Measurements from ENCODE around the gene AQP9.

Gene AQP9

DNA sequence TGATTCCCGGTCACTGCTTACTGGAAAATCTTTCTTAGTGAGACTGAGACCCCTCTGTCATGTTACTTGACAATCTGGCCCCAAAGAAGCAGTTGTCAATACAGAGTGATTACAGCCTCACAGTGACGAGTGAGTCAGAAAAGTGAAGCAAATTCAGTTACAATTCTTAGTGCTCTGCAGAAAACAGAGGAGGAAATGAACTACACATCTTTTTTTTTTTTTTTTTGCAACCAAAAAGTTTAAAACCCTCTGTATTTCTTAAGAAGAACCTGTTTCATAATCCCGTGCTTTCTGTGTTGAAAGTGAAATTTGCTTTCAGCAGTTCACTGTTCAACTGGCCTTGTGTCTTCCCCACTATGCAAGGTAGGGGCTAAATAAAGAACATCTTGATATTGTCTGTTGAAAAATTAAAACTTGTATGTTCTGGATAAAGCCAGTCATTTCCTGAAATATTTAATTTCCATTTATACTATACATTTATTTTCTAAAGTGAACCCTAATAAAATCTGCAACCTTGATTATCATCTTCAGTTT lies 1.9 kb downstream of the AQP9 start:
- DNase-seq (ENCODE audit: low read depth in 2 of 2), result no peak

DNA sequence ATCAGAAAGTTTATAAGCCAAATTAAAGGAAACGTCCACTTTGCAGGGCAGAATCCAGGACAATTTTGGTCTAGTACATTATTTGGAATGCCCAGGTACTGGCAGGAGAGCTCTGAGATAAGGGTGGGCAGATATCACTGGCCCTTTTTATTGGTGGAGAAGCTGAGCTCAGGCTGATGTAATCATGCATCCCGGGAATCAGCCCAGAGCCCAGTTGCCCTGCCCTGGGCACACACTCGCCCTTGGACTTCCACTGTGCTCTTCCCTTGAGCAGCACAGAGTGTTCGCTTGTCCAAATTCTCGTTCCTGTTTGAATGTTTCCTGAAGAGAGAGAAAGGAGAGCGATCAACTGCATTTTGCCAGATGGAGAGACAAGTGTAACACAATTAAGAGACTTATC lies 3.7 kb downstream of the AQP9 start:
- no peak for DNase-seq (ENCODE audit: low read depth in 2 of 2)

DNA sequence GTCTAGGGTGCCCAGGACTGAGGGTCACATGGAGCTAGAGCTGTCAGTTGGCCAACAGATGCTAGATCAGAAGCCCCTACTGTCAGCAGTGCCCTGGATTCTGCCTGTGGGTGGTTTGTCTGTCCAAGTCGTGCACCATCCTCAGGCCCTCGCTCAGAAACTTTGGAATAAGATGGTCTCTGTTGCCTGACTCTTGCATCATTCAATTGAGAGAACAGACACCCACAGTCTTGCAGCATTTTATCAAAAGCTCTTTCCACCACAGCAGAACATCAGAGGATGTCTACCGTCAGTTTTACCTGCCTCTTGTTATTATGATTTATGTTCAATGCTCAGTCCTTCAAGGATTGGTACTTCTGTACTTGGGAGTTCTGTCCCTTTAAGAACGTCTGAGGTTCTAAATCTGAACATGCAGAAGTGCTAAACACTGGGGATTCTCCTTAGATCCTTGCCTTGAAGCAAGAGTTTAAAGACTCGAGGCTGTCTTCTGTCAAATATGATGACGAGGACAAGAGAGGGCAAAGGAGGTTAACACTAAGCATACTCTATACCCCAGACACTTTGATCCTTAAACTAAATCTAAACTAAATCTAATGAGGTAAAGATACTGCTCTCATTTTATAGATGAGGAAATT lies 4.8 kb downstream of the AQP9 start:
- DNase-seq (ENCODE audit: low read depth in 2 of 2), result no peak

DNA sequence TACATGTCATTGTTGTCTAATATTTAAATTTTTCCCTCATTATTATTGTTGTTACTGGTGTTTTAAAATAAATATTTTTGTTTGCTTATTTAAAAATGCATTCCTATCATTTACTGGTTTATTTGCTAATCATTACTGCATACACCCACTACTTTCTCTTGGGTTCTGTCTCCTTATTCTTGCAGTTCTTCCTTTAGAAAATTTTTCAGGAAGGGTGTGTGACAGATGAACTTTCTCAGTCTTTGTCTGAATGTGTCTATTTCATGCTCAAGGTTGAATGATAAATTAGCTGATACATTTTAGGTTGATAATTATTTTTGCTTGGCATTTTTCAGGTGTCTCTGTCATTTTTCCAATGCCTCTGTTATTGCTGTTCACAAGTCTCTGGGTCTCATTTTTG lies 7.4 kb downstream of the AQP9 start:
- no peak for DNase-seq (ENCODE audit: low read depth in 2 of 2)

DNA sequence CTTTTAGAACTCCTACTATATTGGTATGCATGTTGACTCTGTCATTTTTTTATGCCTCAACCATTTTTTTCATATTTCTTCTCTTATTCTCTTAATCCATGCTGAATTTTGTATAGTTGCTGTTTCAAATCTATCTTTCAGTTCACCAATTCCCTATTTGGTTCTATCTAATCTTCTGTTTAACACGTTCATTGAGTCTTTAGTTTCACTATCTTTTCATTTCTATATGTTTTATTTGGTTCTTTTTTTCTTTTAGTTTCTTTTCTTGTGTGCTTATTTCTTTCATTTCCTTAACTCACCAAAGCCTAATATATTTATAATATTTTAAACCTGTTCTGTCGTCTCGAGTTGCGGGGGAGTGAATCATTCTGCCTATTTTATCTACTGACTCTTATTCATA lies 8.0 kb downstream of the AQP9 start:
- no peak for DNase-seq (ENCODE audit: low read depth in 2 of 2)

DNA sequence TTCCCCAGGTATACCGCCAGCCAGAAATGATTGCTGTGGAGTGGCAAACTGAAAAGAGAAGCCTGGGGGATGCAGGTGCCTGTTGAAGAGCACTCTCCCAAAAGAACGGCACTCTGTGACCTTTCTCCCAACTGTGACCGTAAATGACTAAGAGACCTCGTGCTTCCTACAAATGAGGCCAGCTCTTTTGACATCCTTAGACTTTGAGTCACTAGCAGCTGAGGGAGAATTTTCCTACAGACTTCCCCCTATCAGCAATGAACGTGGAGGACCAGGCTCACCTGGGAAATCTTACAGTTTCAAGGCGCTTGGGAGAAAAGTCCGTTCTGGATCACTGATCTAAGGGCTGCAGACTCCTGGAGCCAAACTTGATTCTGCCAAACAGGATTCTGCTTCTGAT lies 8.6 kb downstream of the AQP9 start:
- no peak for DNase-seq (ENCODE audit: low read depth in 2 of 2)

DNA sequence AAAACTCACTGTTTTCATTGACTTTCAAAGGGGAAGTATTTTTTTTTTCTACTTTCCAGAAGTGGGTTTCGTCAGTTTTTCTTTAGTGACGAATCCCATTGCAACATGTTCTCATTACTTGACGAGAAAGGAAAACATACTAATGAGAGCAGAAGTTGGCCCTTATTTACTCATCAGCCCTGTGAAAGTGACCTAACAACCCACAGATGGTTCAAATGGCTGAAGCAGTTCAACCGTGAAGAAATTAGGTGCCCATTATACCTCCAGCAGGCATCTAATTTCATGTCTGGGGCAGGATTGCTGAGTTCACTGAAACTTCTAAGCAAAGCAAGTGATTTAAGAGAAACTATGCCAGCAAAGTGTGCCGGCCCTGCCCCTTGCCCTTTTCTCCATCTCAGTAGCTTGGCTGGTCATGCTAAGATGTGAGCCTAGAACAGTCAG lies 9.0 kb downstream of the AQP9 start:
- DNase-seq (ENCODE audit: low read depth in 2 of 2), result no peak

DNA sequence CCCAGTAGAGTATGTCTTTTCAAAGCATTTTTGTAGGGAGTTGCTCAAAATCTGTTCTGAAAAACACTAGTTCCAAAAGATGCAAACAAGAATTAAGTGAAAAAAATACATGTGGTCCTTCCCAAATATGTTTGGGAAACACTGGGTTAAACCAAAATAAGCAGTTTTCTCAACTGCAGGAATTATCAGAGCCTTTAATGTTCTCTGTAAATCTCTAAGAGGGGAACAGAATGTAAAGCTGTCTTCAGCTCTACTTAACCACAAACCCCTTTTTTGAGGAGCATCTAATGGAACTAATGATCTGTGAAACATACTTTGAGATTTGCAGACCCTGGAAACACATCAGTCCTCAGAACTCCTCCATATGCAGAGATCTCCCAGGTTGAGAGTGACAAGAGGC lies 9.9 kb downstream of the AQP9 start:
- no peak for DNase-seq (ENCODE audit: low read depth in 2 of 2)

DNA sequence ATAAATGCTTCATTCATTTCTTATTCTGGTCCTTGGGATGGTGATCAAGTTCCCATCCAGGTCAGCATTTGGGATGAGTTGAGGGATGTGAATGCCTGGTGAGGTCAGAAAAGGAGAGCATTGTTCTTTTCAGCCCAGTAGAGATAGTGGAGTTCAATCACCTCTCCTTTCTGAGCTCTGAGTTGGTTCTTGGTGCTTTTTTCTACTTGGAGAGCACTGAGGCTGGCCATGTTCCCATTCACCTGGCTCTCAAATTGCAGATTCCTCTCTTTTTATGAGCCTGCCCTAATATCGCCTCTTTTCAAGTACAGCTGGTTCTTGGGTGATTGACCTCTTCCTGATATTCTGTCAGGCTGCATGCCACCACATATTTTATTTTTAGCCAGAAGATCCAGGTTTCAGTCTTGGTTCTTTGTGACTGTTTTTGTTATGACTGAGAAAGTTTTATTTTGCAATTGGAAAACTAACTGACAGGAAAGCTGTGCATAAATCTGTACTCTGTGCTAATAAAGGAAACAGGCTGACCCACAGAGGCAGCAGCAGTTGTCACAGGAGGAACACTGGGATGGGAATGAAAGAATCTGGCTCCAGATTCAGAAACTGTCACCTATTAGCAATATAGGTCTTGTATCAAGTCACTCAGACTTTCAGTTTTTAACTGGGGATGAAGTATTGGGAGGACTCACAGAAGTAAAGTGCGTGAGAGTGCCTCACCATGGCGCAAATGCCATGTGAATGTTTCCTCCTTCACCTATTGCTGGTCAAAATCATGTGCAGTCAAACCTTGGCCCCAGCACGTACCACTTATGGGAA lies 10.7 kb downstream of the AQP9 start:
- DNase-seq (ENCODE audit: low read depth in 2 of 2), result no peak

DNA sequence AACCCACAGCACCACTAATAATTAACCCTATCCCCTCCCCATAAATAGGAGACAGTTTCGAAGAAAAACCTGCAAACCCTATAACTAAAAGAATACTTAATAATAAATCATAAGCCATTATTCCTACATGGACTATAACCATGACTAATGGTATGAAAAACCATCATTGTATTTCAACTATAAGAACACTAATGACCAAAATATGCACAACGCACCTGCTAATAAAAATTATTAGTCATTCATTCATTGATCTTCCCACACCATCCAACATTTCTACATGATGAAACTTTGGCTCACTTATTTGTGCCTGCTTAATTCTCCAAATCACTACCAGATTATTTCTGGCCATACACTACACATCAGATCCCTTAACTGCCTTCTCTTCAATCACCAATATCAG lies 16.6 kb downstream of the AQP9 start:
- no peak for DNase-seq (ENCODE audit: low read depth in 2 of 2)

DNA sequence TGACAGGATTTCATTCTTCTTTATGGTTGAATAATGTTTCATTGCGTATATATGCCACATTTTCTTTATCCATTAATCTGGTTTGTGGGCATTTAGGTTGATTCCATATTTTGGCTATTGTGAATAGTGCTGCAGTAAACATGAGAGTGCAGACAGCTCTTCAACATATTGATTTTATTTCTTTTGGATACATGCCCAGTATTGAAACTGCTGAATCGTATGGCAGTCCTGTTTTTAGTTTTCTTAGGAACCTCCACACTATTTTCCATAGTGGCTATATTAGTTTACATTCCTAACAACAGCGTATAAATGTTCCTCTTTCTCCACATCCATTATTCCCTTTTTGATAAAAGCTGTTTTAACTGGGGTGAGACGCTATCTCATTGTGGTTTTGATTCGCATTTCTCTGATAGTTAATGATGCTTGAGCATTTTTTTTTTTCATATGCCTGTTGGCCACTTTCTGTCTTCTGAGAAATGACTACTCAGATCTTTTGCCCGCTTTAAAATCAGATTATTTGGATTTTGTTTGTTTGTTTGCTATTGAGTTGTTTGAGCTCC lies 21.7 kb downstream of the AQP9 start:
- DNase-seq (ENCODE audit: low read depth in 2 of 2), result no peak

DNA sequence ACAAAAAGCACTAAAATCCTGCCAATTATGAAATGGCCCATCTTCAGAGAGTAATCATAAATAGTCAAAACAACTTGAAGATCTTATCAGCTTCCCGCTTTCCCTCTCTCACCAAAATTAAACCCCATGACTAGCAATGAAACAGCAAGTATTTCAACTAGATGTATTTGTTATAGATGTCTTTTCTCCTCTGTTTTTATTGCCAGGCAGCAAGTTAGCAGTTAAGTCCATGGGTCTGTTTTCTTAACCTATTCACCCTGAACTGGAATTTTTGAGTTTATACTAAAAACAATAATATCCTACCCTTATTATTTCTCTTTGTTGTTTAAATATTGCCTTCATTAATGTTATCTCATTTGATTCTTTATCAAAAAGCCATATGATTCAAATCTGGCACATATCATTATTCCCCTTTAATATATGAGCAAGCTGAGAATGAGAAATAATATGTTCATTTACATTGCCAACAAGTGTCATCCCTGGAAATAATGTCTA lies 23.3 kb downstream of the AQP9 start:
- no peak for DNase-seq (ENCODE audit: low read depth in 2 of 2)

DNA sequence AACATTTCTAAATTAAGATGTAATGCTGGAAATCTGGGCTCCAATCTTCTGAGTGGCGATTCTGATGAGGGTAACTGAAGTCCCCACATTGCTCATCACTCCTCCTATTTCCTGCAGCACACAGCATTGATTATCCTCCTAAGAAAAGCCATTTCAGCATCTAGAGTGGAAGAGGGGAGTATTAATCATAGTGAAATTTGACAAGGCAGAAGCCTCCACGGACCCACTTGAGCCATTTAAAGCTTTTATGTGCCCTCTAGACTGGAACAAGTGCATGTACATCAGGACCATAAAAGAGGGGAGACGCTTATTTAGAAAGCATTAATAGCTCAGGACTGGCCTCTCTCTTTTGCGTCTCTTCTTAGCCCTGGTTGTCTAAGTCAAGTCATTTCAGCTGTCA lies 25.8 kb downstream of the AQP9 start:
- DNase-seq (ENCODE audit: low read depth in 2 of 2), result no peak

DNA sequence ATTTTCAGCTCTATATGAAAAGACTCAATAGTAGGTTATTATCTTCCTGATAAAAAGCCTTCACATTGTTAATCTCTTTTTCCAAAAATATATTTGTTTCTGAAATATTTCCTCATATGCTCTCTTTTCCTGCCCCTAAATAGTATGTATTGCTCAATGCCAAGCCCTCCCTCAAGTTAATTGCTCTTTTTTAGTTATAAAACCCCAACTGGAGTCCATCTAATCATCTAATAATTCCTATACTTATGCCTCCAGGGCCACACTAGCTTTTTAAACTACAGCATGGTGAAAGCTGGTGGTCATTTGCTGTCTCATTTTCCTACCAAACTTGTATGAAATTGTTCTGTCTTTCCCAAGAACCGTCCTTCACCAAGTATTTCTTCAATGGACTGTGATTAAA lies 26.7 kb downstream of the AQP9 start:
- no peak for DNase-seq (ENCODE audit: low read depth in 2 of 2)

DNA sequence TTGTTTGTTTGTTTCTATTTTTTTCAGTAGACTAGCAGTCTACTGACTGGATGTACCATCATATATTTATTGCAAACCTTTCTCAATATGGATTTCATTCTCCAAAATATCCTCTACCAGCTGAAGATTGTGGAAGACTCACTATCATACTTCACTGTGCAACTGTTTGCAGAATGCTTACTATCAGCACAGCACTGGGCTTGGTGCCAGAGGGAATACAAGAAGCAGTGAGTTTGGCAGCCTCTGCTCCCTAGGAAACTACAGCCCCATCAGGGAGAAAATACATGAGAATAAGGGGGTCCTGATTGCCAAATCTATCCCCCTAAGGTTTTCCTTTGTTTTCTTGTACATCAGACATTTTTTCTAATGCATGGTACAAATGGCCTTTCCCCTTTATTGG lies 27.5 kb downstream of the AQP9 start:
- no peak for DNase-seq (ENCODE audit: low read depth in 2 of 2)

DNA sequence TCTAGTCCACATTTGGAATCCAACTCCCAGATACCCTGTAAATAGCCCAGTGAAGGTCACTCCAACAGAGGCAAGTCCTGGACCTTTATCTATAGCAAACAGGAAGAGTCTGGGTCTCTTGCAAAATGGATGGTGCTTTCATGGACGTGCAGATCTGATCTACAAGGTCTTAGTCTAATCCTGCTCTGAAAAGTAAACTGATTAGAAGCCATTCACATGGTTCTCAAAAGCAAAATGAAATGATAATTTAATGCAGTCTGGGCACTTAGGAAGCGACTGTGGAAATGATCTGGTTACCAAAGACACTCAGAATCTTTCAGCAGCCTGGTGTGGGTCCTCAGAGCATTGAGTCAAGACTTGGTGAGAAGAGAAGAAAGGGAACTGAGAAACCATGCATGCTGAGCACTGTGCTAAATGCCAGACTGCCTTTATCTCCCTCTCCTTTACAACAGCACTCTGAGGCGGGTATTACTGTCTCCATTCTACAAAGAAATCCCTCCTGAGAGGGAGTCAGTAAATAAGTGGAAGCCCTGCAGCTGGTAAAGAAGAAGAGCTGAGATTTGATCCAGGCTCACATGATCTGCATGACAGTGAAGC lies 29.0 kb downstream of the AQP9 start:
- DNase-seq (ENCODE audit: low read depth in 2 of 2), result no peak

DNA sequence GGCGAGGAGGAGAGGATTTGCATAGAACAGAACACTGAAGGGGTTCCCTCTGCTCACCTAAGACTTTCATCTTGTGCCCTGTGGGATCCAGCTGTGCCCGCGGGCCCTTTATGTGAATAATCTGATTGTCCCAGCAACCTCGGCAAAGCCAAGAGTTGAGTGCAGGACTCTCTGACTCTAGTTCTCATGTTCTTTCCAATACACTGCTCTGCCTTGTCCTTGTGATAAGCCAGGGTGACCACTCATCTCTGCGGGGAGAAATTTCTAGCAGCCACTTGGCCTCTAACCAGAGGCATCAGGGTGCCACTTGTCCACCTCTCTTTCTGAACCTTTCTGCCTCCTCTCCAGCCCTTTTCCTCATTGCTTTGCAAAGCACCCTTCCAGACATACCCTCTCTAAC lies 31.8 kb downstream of the AQP9 start:
- no peak for DNase-seq (ENCODE audit: low read depth in 2 of 2)

DNA sequence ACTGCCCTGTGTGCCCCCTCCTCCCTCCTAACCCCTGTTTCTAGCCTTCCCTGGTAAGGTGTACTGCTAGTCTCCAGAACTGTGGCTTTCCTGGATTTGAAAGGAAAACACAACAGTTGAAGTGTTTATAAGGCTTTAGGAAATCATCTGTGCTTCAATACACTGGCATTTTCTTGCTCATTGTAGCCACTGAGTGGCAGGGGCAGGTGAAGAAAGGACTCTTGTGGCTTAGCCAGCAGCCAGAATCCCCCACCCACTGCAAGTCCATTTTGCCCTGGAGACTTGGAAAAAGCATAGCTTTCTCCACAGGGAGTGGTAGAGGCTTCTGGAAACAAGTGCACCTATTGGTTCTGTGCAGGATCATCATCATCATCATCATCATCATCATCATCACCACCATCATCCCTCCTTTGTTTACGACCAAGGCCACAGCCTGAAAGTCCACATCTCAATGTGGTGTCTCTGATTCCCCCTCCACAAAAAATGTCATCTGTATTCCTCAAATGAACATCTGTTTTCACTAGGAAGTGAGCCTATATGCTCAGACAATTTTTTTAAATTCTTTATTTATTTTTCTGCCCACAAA lies 33.4 kb downstream of the AQP9 start:
- DNase-seq (ENCODE audit: low read depth in 2 of 2), result no peak

DNA sequence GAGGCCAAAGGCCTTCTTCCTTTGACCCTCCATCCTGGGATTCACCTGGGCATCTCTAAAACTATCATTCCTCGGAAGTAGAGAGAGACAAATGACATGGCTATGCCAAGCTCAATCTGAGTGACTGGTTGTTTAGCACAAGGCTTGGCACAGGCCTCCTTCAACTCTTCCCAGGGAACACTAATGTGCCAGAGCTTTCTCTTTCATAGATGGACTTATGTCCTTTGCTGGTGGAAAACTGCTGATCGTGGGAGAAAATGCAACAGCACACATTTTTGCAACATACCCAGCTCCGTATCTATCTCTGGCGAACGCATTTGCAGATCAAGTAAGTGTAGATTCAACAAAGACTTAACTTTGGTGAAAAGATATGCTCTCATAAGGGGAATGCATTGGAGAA lies 36.5 kb downstream of the AQP9 start:
- DNase-seq (ENCODE audit: low read depth in 2 of 2), result no peak

DNA sequence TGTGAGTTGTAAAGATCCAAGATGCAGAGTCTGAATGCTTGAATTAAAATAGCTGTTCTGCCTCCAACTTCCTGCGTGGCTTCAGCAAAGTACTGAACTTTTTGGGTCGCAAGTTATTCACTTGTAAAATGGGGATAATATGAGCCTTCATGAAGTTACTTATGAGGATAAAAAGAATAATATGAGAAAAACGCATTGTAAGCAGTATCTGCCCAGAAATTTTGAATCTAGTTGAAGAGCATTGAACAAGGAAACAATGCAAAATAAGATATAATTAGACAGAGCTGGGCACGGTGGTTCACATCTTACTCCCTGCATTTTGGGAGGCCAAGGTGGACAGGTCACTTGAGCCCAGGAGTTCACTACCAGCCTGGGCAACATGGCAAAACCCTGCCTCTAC lies 37.8 kb downstream of the AQP9 start:
- no peak for DNase-seq (ENCODE audit: low read depth in 2 of 2)

DNA sequence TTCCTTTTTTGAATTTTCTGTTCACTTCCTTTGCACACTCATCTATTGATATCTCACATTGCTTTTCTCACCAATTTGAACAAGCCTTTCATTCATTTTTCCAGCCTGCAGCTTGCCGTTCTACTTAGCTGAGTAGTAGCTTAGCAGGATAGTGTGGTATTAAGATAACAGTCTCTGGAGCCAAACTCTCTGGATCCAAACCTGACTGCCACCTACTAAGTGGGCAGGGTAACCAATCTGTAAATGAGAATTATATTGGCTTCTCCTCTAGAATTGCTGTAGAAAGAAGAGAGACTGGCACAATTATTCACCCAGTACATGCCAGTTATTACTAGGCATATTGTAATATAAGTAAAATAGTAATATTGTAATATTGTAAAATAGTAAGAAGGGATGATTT lies 40.5 kb downstream of the AQP9 start:
- DNase-seq (ENCODE audit: low read depth in 2 of 2), result no peak

DNA sequence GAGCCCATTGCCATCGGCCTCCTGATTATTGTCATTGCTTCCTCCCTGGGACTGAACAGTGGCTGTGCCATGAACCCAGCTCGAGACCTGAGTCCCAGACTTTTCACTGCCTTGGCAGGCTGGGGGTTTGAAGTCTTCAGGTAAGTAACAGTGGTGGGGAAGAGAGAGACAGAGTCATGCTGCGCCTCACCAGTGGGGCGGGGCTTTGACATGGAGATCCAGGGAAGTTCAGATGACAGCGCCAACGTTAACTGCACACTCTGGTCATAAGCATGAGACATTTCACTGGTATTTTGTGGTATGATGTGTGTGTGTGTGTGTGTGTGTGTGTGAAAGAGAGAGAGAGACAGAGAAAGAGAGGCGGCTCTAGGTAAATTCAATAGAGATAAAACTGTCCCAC lies 41.0 kb downstream of the AQP9 start:
- DNase-seq (ENCODE audit: low read depth in 2 of 2), result no peak
